AG04449 (cell line): Measurements from ENCODE around the gene WDR45B.

Source experiments
- CTCF ChIA-PET: fragments of 350-600 bp; formaldehyde crosslinking; extraction: SDS; loops from one replicate; lab custom pipeline; 2021; ENCODE audit warnings: antibody characterized with exemption; lab: Yijun Ruan, JAX
- POLR2A ChIA-PET: fragments of 400-600, 350-600 bp; formaldehyde crosslinking; extraction: SDS; loops from one replicate; lab custom pipeline; 2020; ENCODE audit warnings: antibody characterized with exemption, inconsistent platforms; lab: Yijun Ruan, JAX
- DNase-seq: peaks from one replicate; pipeline ENCODE4 v3.0.0-alpha.2; 2010; ENCODE audit warnings: low read depth, low spot score
- H3K4me3 ChIP-seq: 2 replicates; pipeline ENCODE4 v1.5.1; 2011; ENCODE audit warnings: low read depth, mild to moderate bottlenecking, control low read depth, low read length
- TF ChIP-seq, protein P1 (sequence below): IDR thresholded peaks from one replicate; pipeline ENCODE4 v1.5.1; 2011; ENCODE audit warnings: mild to moderate bottlenecking, moderate library complexity, low read length, control low read depth, inconsistent platforms; ENCODE audit not compliant: insufficient read depth; ENCODE audit errors: missing control alignments

WDR45B gene

DNA sequence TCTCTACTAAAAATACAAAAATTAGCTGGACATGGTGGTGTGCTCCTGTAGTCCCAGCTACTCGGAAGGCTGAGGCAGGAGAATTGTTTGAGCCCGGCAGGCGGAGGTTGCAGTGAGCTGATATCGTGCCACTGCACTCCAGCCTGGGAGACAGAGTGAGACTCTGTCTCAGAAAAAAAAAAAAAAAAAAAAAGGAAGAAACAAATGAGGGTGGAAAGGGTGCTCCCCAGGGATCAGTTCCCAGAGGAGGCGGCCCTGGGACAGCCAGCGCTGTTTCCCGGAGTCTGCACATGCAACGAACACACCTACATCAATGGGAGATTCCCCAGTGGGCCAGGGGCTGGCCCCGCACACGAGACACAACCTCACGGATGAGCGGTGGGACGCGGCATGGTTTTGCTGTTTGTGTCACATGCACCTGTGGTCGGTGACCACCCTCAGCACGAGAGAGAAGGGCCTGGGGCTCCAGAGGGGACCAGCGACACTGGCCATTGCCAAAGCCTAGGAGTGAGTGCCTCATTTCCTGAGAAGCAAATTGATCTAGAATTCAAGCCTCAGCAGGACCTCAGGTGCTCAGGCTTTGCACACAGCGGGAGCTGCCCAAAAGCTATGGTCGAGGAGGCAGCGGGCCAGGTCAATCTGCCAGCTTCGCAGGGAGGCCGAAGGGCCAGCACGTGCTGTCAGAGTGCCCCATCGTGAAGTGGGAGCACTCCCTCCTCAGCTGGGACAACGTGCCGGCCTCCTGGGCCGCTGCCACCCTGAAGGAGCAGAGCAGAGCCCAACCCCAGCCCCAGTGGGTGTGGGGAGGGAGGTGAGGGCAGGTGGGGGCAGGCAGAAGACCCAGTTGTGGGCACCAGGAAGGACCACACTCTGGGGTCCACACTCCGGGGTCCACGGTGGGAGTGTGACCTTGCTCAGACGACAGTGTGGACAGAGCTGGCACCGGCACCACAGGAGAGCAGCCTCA, 13.8 kb upstream of the WDR45B start:
- CTCF ChIA-PET: no interaction called here
- POLR2A ChIA-PET: no interaction called here
- DNase-seq: no peak
- no peak overlapping the region for H3K4me3 ChIP-seq
- TF ChIP-seq, protein P1, sequence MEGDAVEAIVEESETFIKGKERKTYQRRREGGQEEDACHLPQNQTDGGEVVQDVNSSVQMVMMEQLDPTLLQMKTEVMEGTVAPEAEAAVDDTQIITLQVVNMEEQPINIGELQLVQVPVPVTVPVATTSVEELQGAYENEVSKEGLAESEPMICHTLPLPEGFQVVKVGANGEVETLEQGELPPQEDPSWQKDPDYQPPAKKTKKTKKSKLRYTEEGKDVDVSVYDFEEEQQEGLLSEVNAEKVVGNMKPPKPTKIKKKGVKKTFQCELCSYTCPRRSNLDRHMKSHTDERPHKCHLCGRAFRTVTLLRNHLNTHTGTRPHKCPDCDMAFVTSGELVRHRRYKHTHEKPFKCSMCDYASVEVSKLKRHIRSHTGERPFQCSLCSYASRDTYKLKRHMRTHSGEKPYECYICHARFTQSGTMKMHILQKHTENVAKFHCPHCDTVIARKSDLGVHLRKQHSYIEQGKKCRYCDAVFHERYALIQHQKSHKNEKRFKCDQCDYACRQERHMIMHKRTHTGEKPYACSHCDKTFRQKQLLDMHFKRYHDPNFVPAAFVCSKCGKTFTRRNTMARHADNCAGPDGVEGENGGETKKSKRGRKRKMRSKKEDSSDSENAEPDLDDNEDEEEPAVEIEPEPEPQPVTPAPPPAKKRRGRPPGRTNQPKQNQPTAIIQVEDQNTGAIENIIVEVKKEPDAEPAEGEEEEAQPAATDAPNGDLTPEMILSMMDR: no peak

DNA sequence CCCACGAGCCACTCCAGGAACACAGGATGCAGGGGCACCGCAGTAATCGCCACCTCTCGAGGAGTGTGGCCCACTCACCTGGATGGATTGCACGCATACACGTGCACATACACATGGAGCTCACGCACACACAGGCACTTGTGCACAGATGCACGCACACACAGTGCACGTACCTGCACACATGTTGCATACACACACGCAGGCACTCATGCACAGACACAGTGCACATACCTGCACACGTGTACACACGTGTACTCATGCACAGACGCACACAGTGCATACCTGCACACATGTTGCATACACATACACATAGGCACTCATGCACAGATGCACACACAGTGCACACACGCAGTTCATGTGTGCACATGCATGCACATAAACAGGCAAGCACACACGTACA, 11.6 kb upstream of the WDR45B start:
- no peak for DNase-seq
- CTCF ChIA-PET: no interaction called here
- TF ChIP-seq, protein P1: no peak
- POLR2A ChIA-PET: interaction anchor here (0.6 kb wide), 1 partner anchor 10 kb away, joined by 3 read pairs; no protein-coding TSS in a partner anchor
- H3K4me3 ChIP-seq: no peak overlapping the region

DNA sequence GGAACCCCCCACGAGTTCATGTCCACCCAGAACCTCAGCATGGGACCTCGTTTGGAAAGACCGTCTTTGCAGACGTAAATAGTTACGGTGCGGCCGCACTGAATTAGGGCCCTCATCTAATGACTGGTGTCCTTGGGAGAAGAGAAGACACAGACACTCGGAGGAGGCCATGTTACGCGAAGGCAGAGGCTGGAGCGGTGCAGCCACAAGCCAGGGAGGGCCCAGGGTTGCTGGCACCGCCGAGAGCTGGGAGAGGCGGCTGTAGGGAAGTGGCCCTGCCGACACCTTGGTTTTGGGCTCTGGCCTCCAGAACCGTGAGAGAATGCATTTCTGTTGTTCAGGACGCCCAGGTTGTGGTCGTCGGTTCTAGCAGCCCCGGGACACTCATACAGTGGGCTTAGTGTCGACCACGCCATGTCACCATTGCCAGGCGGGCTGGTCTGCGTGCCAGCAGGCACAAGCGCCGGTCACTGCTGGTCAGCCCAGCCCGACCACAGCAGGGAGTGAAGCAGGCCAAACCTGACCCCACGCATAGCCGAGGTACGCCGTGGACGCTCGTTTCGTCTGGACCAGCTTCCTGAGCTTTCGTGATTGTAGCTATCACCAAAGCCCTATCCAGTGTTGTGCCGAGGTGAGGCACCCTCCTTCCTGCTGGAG, 10.7 kb upstream of the WDR45B start:
- TF ChIP-seq, protein P1: no peak
- ChIA-PET CTCF (no interaction called here), POLR2A (no interaction called here)
- no peak overlapping the region for H3K4me3 ChIP-seq
- no peak for DNase-seq

GRCh38 chr17:82658331-82658730, 10.1 kb upstream of the WDR45B start:
- no peak overlapping the region for H3K4me3 ChIP-seq
- ChIA-PET CTCF (no interaction called here), POLR2A (no interaction called here)
- DNase-seq: no peak
- TF ChIP-seq, protein P1: no peak

- ChIA-PET CTCF (no interaction called here), POLR2A (no interaction called here)
- TF ChIP-seq, protein P1: no peak
- no peak for DNase-seq
- H3K4me3 ChIP-seq: no peak overlapping the region
Observed at GRCh38 chr17:82657926-82658325, 9.7 kb upstream of the WDR45B start.

DNA sequence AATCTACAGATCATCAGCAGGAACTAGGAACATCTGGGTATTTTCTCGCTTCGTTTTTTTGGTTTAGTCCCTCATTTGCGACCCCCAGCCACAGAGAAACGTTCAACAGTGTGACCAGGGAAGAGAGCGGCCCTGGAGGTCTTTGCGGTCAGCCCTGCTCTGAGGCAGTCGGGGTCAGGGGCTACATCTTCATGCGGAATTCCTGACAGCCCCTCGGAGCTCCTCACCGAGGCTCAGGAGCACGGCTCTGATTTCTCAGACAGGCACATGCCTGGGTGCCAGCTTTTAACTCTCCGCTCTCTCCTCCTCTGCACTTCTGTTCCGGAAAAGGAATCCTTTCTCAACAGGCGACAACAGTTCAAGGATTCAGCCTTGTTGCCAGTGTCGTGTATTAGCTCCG, 8.0 kb upstream of the WDR45B start:
- CTCF ChIA-PET: interaction anchor here (1.5 kb wide), 1 partner anchor 13 kb away, joined by 4 read pairs; no protein-coding TSS in a partner anchor

More for the DNA sequence above, 8.0 kb upstream of the WDR45B start:
- POLR2A ChIA-PET: no interaction called here
- H3K4me3 ChIP-seq: no peak overlapping the region
- DNase-seq: no peak
- TF ChIP-seq, protein P1: no peak
